ENCODE measurements around the gene NPDC1.

DNA sequence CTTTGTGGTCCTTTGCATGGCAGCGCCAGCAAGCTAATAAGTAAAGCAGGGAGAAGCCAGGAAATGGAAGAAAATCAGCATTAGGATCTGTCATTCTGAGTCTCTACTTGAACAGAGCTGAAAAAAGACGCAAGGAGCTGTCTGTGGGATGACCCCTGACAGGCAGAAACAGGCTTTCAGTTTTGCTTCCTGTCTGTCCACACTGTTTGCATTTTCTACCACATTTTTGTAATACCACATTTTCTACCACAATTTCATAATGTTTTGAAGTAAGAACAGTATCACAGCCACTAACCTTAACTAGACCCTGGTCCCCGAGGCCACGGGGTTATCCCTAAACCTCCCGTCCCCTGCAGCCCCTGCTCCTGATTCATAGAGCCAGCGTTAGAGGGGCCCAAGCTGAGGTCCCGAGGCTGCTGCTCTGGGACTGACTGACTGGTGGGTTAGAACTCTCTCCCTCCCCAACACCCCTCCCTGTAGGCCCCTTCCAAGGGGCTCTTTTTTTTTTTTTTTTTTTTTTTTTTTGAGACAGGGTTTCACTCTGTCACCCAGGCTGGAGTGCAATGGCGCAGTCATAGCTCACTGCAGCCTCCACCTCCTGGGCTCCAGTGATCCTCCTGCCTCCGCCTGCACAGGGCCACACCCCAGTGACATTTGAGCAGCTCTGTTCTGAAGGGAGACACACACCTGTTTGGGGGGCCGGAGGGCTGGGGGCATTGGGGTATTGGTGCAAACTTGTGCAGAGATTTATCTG lies 45.6 kb downstream of the NPDC1 start:
- no peak for TF ChIP-seq POLR2AphosphoS5 (IDR thresholded peaks at IDR 0.05; ENCODE audit: borderline replicate concordance, low read depth, low read length)
- no peak for TF ChIP-seq EZH2 (IDR thresholded peaks at IDR 0.05)

All from SK-N-MC (cell line).